ENCODE data around the gene THOP1.

The THOP1 gene

DNA sequence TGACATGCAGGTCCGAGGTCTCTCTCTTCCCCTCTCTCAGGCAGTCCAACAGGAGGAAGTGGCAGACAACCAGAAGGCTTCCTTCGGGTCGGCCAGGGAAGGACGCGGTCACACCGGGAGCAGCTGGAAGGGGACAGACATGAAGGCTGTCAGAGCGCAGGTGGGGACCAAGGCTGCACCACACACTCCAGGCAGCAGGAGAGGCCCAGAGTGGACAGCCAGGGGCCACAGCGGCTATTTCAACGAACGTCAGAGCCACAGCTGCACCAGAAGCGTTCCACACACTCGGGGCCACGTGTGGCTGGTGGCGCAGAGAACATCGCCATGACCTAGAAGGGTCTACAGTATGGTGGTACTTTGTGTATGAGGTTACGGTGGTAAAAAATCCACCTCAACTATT lies 29.5 kb upstream of the THOP1 start:
- peaks cover 64% of the 10 kb centered on the region for H3K36me3 ChIP-seq
- no peak overlapping the region for H3K4me3 ChIP-seq (ENCODE audit: low read depth, low read length)
- H3K27me3 ChIP-seq, result no peaks in the 10 kb centered on the region
- TF ChIP-seq, protein P1, sequence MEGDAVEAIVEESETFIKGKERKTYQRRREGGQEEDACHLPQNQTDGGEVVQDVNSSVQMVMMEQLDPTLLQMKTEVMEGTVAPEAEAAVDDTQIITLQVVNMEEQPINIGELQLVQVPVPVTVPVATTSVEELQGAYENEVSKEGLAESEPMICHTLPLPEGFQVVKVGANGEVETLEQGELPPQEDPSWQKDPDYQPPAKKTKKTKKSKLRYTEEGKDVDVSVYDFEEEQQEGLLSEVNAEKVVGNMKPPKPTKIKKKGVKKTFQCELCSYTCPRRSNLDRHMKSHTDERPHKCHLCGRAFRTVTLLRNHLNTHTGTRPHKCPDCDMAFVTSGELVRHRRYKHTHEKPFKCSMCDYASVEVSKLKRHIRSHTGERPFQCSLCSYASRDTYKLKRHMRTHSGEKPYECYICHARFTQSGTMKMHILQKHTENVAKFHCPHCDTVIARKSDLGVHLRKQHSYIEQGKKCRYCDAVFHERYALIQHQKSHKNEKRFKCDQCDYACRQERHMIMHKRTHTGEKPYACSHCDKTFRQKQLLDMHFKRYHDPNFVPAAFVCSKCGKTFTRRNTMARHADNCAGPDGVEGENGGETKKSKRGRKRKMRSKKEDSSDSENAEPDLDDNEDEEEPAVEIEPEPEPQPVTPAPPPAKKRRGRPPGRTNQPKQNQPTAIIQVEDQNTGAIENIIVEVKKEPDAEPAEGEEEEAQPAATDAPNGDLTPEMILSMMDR (IDR thresholded peaks at IDR 0.05; ENCODE audit: low read depth, low read length), result no peak
- no peak for DNase-seq
- H3K9me3 ChIP-seq, result no peaks in the 10 kb centered on the region
- H3K4me1 ChIP-seq, result no peaks in the 10 kb centered on the region

DNA sequence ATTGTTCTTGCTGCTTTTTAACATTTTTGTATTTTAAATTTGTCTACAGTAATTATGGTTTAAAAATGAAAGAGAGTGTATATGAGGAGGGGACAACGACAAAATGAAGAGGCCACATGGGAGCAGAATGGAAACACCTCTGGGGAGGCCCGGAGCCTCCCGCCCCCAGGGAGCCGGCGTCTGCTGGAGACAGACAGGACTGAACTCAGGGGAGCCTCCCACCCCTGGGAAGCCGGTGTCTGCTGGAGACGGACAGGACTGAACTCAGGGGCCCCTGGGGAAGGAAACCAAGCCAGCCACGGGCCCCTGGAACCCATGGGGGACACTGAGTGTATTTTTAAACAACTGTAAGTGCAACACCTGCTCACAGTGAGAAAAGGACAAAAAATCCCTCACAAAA lies 28.8 kb upstream of the THOP1 start:
- Histone ChIP-seq H3K27me3 (no peaks in the 10 kb centered on the region), H3K4me1 (no peaks in the 10 kb centered on the region), H3K9me3 (no peaks in the 10 kb centered on the region), H3K4me3 (ENCODE audit: low read depth, low read length) (no peak overlapping the region), H3K36me3 (peaks cover 70% of the 10 kb centered on the region)
- TF ChIP-seq, protein P1 (IDR thresholded peaks at IDR 0.05; ENCODE audit: low read depth, low read length), result no peak
- DNase-seq, result no peak

DNA sequence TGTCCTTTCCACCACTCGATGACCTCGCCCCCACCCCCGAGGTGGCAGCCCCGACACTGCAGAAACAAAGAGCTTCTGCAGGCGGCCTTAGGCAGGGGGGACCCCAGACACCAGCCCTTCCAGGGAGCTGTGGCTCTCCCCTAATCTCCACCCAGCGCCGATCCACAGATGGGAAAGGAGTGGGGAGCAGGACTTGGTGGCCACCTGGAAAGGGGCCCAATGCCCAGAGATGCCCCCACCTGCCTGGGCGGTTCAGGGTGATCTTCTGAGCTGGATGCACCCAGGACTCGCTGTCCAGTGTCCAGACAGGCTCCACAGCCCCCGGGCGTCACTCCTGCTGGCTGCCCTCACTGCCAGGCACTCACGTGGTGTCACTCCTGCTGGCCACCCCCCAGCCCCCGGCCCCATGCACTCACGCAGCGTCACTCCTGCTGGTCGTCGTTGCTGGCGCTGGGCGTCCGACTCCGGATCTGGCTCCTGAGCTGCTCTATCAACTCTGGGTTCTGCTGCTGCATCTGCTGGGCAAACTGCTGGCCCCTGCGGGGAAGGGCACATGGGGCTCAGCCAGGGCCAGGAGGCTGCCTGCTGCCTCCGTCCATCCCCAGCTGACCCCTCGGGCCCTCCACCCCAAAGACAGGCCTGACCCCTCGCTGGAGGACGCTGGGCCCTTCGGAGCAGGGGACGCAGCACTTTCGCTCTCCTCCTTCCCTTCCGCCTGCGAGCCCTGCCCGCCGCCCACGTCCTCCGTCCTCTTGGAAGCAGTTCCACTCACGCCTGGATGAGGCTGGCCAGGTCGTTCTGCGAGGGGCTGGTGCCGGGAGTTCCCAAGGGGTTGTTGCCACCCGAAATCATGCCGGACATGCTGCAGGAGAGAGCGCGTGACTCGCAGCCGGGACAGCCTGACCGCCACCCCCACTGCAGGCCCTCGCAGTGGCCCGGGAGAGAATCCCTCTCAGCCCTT lies 28.1 kb upstream of the THOP1 start:
- TF ChIP-seq, protein P1 (IDR thresholded peaks at IDR 0.05; ENCODE audit: low read depth, low read length), result no peak
- H3K27me3 ChIP-seq, result no peaks in the 10 kb centered on the region
- no peaks in the 10 kb centered on the region for H3K9me3 ChIP-seq
- H3K4me3 ChIP-seq (ENCODE audit: low read depth, low read length), result no peak overlapping the region
- DNase-seq, result no peak
- peaks cover 74% of the 10 kb centered on the region for H3K36me3 ChIP-seq
- no peaks in the 10 kb centered on the region for H3K4me1 ChIP-seq

DNA sequence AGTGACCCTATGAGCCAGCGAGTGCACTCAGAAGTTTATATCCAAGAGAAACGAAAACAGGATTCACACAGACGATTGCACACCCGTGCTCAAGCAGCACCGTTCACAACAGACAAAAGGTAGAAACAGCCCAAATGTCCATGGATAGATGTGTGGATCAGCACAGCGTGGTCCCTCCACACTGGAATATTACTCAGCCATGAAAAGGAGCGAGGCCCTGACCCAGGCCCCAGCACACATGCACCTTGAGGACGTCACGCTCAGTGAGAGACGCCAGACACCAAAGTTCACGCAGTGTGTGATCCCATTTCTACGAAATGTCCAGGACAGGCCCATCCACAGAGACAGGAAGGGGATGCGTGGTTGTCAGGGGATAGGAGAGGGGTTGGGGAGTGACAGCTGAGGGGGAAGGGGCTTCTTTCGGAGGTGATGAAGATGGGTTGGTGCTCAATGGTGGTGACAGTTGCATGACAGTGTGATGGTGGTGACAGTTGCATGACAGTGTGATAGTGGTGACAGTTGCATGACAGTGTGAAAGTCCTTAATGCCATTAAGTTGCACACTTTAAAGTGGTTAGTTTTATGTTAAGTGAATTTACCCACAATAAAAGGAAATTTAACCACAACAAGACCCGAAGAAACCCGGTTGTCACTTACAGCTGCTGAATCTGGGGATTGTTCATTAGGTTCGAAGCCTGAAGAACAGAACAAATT lies 26.5 kb upstream of the THOP1 start:
- H3K9me3 ChIP-seq, result no peaks in the 10 kb centered on the region
- H3K4me1 ChIP-seq, result no peaks in the 10 kb centered on the region
- no peak for DNase-seq
- no peak overlapping the region for H3K4me3 ChIP-seq (ENCODE audit: low read depth, low read length)
- TF ChIP-seq, protein P1 (IDR thresholded peaks at IDR 0.05; ENCODE audit: low read depth, low read length), result no peak
- H3K36me3 ChIP-seq, result peaks cover 82% of the 10 kb centered on the region
- no peaks in the 10 kb centered on the region for H3K27me3 ChIP-seq

DNA sequence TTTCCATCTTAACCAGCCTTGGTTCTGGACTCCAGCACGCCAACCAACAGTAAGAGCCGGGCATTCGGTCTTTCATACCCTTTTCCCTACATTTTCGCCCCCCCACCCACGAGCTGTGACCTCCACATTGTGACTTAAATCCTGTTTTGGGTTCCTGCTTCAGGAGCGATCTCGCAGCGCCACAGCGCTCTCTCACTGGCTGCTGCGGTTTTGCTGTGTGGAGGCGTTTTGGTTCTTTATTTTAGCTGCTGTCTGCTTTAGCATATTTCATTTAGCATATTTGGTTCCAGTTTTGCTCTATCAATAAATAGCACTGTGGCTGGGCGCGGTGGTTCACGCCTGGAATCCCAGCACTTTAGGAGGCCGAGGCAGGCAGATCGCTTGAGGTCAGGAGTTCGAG lies 25.9 kb upstream of the THOP1 start:
- Histone ChIP-seq H3K4me1 (no peaks in the 10 kb centered on the region), H3K36me3 (peaks cover 85% of the 10 kb centered on the region), H3K9me3 (no peaks in the 10 kb centered on the region), H3K4me3 (ENCODE audit: low read depth, low read length) (no peak overlapping the region), H3K27me3 (no peaks in the 10 kb centered on the region)
- no peak for DNase-seq
- TF ChIP-seq, protein P1 (IDR thresholded peaks at IDR 0.05; ENCODE audit: low read depth, low read length), result no peak

DNA sequence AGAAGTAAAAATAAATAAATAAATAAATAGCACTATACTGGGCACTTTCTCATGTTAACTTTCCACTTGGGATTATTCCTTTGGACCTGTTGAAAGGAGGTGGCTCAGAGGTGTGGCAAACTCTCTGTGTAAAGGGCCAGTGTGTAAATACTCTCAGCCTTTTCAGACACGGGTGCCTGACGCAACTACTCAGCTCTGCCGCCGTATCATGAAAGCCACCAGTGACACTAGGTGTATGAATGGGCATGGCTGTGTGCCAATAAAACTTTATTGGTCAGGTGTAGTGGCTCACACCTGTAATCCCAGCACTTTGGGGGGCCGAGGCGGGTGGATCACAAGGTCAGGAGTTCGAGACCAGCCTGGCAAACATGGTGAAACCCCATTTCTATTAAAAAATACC lies 25.3 kb upstream of the THOP1 start:
- Histone ChIP-seq H3K27me3 (no peaks in the 10 kb centered on the region), H3K4me1 (no peaks in the 10 kb centered on the region), H3K9me3 (no peaks in the 10 kb centered on the region), H3K4me3 (ENCODE audit: low read depth, low read length) (no peak overlapping the region), H3K36me3 (peaks cover 85% of the 10 kb centered on the region)
- no peak for DNase-seq
- TF ChIP-seq, protein P1 (IDR thresholded peaks at IDR 0.05; ENCODE audit: low read depth, low read length), result no peak

Data from BE2C (cell line).